ENCODE measurements around the gene AXIN1. TPM values are rescaled to one million over a fixed set of nuclear protein-coding genes. Genes with fewer than 3 reads are reported as not detected.

AXIN1 gene
- total and polyA plus RNA-seq, 2 of the 8 experiments (the other 6 are each of a cell fraction or from before 2014, with no cell fraction given), result 12.5 to 41.9 TPM

- TF ChIP-seq TEAD4 (IDR thresholded peaks at IDR 0.05; ENCODE audit: low read depth, low read length) (peak; percentile 25), CTBP2 (IDR thresholded peaks at IDR 0.05; ENCODE audit: borderline replicate concordance, insufficient read depth, insufficient read length, low read length) (no peak), RXRA (IDR thresholded peaks at IDR 0.05; ENCODE audit: insufficient read depth, low read depth, low read length) (no peak), RAD21 (IDR thresholded peaks at IDR 0.05 in 1 of 2, conservative IDR thresholded peaks at IDR 0.05 in 1 of 2; ENCODE audit: low read depth in 2 of 2, low read length in 2 of 2) (peak; percentile 64 to 74), CEBPB (IDR thresholded peaks at IDR 0.05; ENCODE audit: low read depth, low read length) (no peak), RFX5 (IDR thresholded peaks at IDR 0.05; ENCODE audit: borderline replicate concordance, low read depth, low read length) (no peak), SRF (IDR thresholded peaks at IDR 0.05; ENCODE audit: low read depth, low read length) (no peak), HDAC6 (IDR thresholded peaks at IDR 0.05; ENCODE audit: low read depth, low read length) (no peak), EP300 (IDR thresholded peaks at IDR 0.05; ENCODE audit: borderline replicate concordance in 1 of 2, low read depth in 2 of 2, low read length in 2 of 2) (no peak), PHF8 (conservative IDR thresholded peaks at IDR 0.05; ENCODE audit: low read depth, low read length) (no peak), POLR2A (IDR thresholded peaks at IDR 0.05; ENCODE audit: control extremely low read depth in 1 of 2, low read depth in 2 of 2, low read length in 2 of 2) (no peak), NANOG (IDR thresholded peaks at IDR 0.05; ENCODE audit: insufficient read depth, low read depth, low read length, poor library complexity, severe bottlenecking) (no peak), SP2 (IDR thresholded peaks at IDR 0.05; ENCODE audit: low read length) (no peak), YY1 (IDR thresholded peaks at IDR 0.05; ENCODE audit: low read depth, low read length) (0 out of 2 replicates have a peak, but pooled peaks have one; percentile 7), TBP (IDR thresholded peaks at IDR 0.05; ENCODE audit: low read depth, low read length) (0 out of 2 replicates have a peak, but pooled peaks have one; percentile 14), SIN3A (conservative IDR thresholded peaks at IDR 0.05 in 1 of 2, IDR thresholded peaks at IDR 0.05 in 1 of 2; ENCODE audit: low read depth in 1 of 2, low read length in 2 of 2) (0 out of 4 replicates have a peak, but pooled peaks of 1 of the 2 experiments have one; percentile 29), KDM1A (IDR thresholded peaks at IDR 0.05; ENCODE audit: borderline replicate concordance, low read length) (no peak), POLR2AphosphoS5 (IDR thresholded peaks at IDR 0.05; ENCODE audit: low read depth, low read length) (no peak), KDM5A (IDR thresholded peaks at IDR 0.05; ENCODE audit: low read length) (no peak)
These were observed 33.9 kb downstream of the AXIN1 start (continued) for GRCh38 chr16:318628-319027.
